ENCODE measurements around the gene HCFC1. TPM values are rescaled to one million over a fixed set of nuclear protein-coding genes. Genes with fewer than 3 reads are reported as not detected.
"Not testable (repeated sequence)": the region's sequence is repeated elsewhere in the genome, so short reads cannot be mapped to it uniquely, and the experiment has no call there.

The HCFC1 gene
- total RNA-seq, 6 experiments from 2014 or later = 52.1 to 62.1 (median 59.0) TPM

DNA sequence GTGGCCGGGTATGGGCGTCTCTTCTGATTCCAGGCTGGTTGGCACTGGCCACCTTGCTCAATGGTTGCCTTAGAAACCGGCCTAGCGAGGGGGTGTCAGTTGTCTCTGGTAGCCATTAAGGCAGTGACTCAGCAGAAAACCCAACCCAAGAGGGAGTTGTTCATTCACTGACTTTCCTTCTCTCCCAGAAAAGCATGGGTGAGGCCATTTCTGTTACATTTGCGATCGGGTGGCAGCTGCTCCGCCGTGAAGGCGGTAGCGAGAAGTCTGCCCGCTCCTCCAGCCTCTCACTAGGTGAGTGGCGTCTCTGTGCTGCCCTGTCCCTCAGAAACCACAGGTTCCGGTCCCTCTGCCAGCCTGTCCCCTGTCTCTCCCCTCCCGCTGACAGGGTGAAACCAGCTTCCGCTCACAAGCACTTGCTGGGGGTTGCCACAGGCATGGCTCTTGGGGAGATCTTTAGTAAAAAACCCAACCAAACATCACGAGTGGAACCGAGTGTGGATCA lies 30.6 kb upstream of the HCFC1 start:
- Mint-ChIP-seq H3K27me3 (ENCODE audit: insufficient read depth) (no peaks in the 10 kb centered on the region), H3K27ac (peak overlapping the region; percentile 75), H3K4me3 (no peak overlapping the region)

DNA sequence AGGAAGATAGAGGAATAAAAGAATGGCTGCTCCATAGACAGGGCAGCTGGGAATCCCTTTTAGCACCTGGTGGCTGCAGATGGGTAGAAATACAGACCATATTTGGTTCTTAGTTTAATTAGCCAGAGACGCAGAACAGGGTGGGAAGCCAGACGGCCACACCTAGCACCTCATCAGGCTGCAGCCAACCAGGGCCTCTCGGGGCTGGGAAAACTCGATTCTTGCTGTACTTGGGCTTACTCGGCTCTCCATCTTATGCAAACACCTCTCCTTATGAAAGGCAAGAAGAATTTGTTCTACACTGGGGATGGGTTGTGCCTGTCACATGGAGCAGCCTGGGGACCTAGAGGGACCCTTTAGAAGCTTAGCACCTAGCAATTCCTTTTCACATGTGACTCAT lies 28.4 kb upstream of the HCFC1 start:
- Mint-ChIP-seq H3K27me3 (ENCODE audit: insufficient read depth) (no peaks in the 10 kb centered on the region), H3K27ac (no peak overlapping the region), H3K36me3 (ENCODE audit: low read depth) (no peaks in the 10 kb centered on the region; the same call in 1 of the 2 replicates), H3K4me3 (peak overlapping the region; percentile 46; the same call in 1 of the 2 replicates), H3K4me1 (ENCODE audit: low read depth) (peaks cover 5% of the 10 kb centered on the region), H3K9me3 (no peaks in the 10 kb centered on the region)
- TF ChIP-seq, protein P1, sequence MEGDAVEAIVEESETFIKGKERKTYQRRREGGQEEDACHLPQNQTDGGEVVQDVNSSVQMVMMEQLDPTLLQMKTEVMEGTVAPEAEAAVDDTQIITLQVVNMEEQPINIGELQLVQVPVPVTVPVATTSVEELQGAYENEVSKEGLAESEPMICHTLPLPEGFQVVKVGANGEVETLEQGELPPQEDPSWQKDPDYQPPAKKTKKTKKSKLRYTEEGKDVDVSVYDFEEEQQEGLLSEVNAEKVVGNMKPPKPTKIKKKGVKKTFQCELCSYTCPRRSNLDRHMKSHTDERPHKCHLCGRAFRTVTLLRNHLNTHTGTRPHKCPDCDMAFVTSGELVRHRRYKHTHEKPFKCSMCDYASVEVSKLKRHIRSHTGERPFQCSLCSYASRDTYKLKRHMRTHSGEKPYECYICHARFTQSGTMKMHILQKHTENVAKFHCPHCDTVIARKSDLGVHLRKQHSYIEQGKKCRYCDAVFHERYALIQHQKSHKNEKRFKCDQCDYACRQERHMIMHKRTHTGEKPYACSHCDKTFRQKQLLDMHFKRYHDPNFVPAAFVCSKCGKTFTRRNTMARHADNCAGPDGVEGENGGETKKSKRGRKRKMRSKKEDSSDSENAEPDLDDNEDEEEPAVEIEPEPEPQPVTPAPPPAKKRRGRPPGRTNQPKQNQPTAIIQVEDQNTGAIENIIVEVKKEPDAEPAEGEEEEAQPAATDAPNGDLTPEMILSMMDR (IDR thresholded peaks at IDR 0.05) = no peak
- DNase-seq = no peak

More for the DNA sequence above, 30.6 kb upstream of the HCFC1 start:
- peaks cover 5% of the 10 kb centered on the region for H3K4me1 Mint-ChIP-seq (ENCODE audit: low read depth)
- H3K9me3 Mint-ChIP-seq = no peaks in the 10 kb centered on the region
- TF ChIP-seq, protein P1 (IDR thresholded peaks at IDR 0.05) = no peak
- peaks cover 6% of the 10 kb centered on the region; the same call in 1 of the 2 replicates for H3K36me3 Mint-ChIP-seq (ENCODE audit: low read depth)
- peak; percentile 25 for DNase-seq

DNA sequence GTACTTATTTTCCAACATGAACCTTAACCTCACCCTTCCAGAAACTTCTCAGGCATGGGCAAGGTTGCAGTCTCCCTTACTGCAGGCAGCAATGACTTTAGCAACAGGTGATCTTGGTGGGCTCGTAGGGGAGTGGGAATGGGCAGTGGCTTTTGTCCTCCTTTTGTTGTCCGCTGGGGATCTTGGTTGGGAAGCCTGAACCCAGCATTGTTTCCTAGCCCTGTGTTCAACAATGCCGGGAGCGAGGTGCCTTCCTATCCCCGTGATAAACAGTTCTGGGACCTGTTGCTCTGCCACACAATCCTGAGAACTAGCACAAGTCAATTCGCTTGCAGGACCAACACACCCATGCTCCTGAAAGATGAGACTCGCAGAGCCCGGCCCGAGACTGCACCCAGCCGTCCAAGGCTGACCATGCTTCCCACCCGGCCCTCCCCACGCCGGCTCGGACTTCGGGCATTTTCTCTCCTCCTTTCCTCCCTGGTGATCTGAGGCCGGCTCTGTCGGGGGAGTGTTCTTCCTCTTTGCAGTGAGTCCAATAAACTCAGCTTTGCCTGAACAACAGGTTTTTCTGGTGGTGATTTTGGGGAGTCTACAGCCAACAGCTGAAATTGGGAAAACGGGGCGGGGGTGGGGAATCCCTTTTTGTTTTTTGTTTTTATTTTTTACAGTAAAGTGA lies 27.9 kb upstream of the HCFC1 start:
- Mint-ChIP-seq H3K27ac (no peak overlapping the region; the same call in 1 of the 2 replicates), H3K9me3 (no peaks in the 10 kb centered on the region), H3K4me1 (ENCODE audit: low read depth) (peaks cover 5% of the 10 kb centered on the region), H3K27me3 (ENCODE audit: insufficient read depth) (no peaks in the 10 kb centered on the region), H3K36me3 (ENCODE audit: low read depth) (no peaks in the 10 kb centered on the region; the same call in 1 of the 2 replicates), H3K4me3 (peak overlapping the region; percentile 46; the same call in 1 of the 2 replicates)
- no peak for DNase-seq
- TF ChIP-seq, protein P1 (IDR thresholded peaks at IDR 0.05) = no peak

DNA sequence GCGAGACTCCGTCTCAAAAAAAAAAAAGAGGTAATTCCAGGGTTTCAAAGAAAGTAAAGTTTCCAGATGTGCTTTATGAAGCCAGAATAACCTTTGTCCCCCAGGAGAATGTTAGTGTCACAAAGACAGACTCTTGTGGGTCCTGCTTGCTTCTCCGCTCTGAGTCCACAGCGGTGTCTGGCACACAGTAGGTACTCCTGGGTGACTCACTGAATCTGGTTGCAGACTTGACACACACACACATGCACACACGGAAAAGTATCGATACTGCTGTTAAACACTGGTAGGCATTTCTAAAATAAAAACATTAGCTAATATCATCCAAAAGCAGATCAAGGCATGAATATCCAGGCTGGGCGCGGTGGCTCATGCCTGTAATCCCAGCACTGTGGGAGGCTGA lies 23.9 kb upstream of the HCFC1 start:
- TF ChIP-seq, protein P1 (IDR thresholded peaks at IDR 0.05) = no peak
- Mint-ChIP-seq H3K27ac (no peak overlapping the region), H3K4me1 (ENCODE audit: low read depth) (no peaks in the 10 kb centered on the region), H3K36me3 (ENCODE audit: low read depth) (no peaks in the 10 kb centered on the region), H3K27me3 (ENCODE audit: insufficient read depth) (peaks cover 2% of the 10 kb centered on the region), H3K4me3 (no peak overlapping the region), H3K9me3 (no peaks in the 10 kb centered on the region)
- no peak for DNase-seq

DNA sequence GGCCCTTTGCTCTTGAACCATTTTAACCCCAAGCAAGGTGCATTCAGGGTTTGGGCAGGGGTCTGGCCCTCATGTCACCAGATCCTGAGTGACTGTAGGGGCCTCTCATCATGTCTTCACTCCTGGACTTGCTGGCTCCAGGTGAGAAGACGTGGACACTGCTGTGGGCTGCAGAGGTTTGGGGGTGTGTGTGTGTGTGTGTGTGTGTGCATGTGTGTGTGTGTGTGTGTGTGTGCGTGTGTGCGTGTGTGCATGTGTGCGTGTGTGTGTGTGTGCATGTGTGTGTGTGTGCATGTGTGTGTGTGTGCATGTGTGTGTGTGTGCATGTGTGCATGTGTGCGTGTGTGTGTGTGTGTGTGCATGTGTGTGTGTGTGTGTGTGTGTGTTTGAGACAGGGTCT lies 22.8 kb upstream of the HCFC1 start:
- not testable (repeated sequence) for DNase-seq; H3K4me1 Mint-ChIP-seq (ENCODE audit: low read depth); H3K27me3 Mint-ChIP-seq (ENCODE audit: insufficient read depth); H3K27ac Mint-ChIP-seq; H3K9me3 Mint-ChIP-seq; H3K36me3 Mint-ChIP-seq (ENCODE audit: low read depth); H3K4me3 Mint-ChIP-seq

DNA sequence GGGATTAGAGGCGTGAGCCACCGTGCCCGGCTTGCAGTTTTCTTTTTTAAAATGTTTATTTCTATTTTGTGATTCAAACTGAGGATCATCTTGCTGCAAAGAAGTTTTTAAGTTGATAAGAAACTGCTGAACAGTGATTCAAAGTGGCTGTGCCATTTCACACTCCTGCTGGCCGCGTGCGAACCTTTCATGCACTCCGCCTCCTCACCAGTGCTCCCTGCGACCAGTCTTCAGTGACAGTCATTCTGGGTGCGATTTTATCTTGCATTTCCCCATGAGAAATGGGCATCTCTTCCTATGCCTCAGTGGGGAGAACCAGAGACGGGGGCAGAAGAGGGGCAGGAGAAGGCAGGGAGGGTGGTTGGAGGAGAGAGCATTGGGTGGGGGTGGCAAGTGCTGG lies 22.4 kb upstream of the HCFC1 start:
- H3K4me3 Mint-ChIP-seq = no peak overlapping the region
- no peaks in the 10 kb centered on the region for H3K36me3 Mint-ChIP-seq (ENCODE audit: low read depth)
- no peak for DNase-seq
- TF ChIP-seq, protein P1 (IDR thresholded peaks at IDR 0.05) = no peak
- peaks cover 2% of the 10 kb centered on the region for H3K27me3 Mint-ChIP-seq (ENCODE audit: insufficient read depth)
- H3K4me1 Mint-ChIP-seq (ENCODE audit: low read depth) = no peaks in the 10 kb centered on the region
- no peaks in the 10 kb centered on the region for H3K9me3 Mint-ChIP-seq
- H3K27ac Mint-ChIP-seq = no peak overlapping the region

Measured in HFFc6 (cell line).